WTC11 (cell line): ENCODE data around the gene NFAT5.

Source experiments
- ATF3 ChIP-seq: sonication (generic); formaldehyde crosslinking; conservative IDR thresholded peaks from 2 replicates; pipeline ENCODE4 v1.8.1; 2022; ENCODE audit warnings: mild to moderate bottlenecking, missing genetic modification reagents
- CREM ChIP-seq: sonication (generic); formaldehyde crosslinking; IDR thresholded peaks from 2 replicates; pipeline ENCODE4 v1.8.1; 2022; ENCODE audit warnings: mild to moderate bottlenecking, missing genetic modification reagents, moderate library complexity
- CTCF ChIP-seq: fragments of 200-600 bp; IDR thresholded peaks from 2 replicates; pipeline ENCODE4 v1.8.0; 2022; ENCODE audit warnings: antibody characterized with exemption
- E2F1 ChIP-seq: sonication (generic); formaldehyde crosslinking; IDR thresholded peaks from 2 replicates; pipeline ENCODE4 v1.8.0; 2022; ENCODE audit warnings: mild to moderate bottlenecking, missing genetic modification reagents
- E2F5 ChIP-seq: sonication (generic); formaldehyde crosslinking; IDR thresholded peaks from 2 replicates; pipeline ENCODE4 v1.8.1; 2022; ENCODE audit warnings: mild to moderate bottlenecking, moderate library complexity, missing genetic modification reagents
- ELF4 ChIP-seq: sonication (generic); formaldehyde crosslinking; IDR thresholded peaks from 2 replicates; pipeline ENCODE4 v1.8.1; 2022; ENCODE audit warnings: low read depth, mild to moderate bottlenecking, moderate library complexity, missing genetic modification reagents
- MAX ChIP-seq: sonication (generic); formaldehyde crosslinking; IDR thresholded peaks from 2 replicates; pipeline ENCODE4 v1.8.0; 2022; ENCODE audit warnings: mild to moderate bottlenecking, missing genetic modification reagents
- NR3C1 ChIP-seq: sonication (generic); formaldehyde crosslinking; conservative IDR thresholded peaks from 2 replicates; pipeline ENCODE4 v1.8.1; 2023; ENCODE audit warnings: low read depth, mild to moderate bottlenecking, missing genetic modification reagents
- PREB ChIP-seq: sonication (generic); formaldehyde crosslinking; IDR thresholded peaks from 2 replicates; pipeline ENCODE4 v1.8.1; 2022; ENCODE audit warnings: mild to moderate bottlenecking, missing genetic modification reagents, moderate library complexity, borderline replicate concordance
- SMAD4 ChIP-seq: sonication (generic); formaldehyde crosslinking; IDR thresholded peaks from 2 replicates; pipeline ENCODE4 v1.8.0; 2022; ENCODE audit warnings: mild to moderate bottlenecking, missing genetic modification reagents
- TP53 ChIP-seq: sonication (generic); formaldehyde crosslinking; IDR thresholded peaks from 2 replicates; pipeline ENCODE4 v1.8.1; 2023; ENCODE audit warnings: mild to moderate bottlenecking, missing genetic modification reagents

GRCh38 chr16:69619514-69619913 is 53.7 kb downstream of the NFAT5 start:
- TF ChIP-seq ELF4 (CRISPR knock-in tag) (no peak), CTCF (no peak), ATF3 (CRISPR knock-in tag) (no peak), SMAD4 (CRISPR knock-in tag) (no peak), E2F1 (CRISPR knock-in tag) (no peak), MAX (no peak), E2F5 (CRISPR knock-in tag) (no peak), TP53 (no peak), CREM (CRISPR knock-in tag) (no peak), PREB (no peak), NR3C1 (CRISPR knock-in tag) (no peak)
